BJ (cell line): ENCODE measurements around the gene SDHAF1. TPM values are rescaled to one million over a fixed set of nuclear protein-coding genes. Genes with fewer than 3 reads are reported as not detected.

Source experiments
- CTCF ChIA-PET: fragments of 350-600 bp; formaldehyde crosslinking; extraction: SDS; loops from one replicate; lab custom pipeline; 2021; ENCODE audit warnings: antibody characterized with exemption, inconsistent platforms; lab: Yijun Ruan, JAX
- POLR2A ChIA-PET: fragments of 300-600 bp; sonication (Branson Sonifier 250); formaldehyde crosslinking; extraction: SDS; loops from one replicate; lab custom pipeline; 2021; ENCODE audit warnings: antibody characterized with exemption; lab: Charles Lee
- DNase-seq: peaks from one replicate; pipeline ENCODE4 v3.0.0-alpha.2; 2011; ENCODE audit warnings: low read depth
- H3K27me3 ChIP-seq: 2 replicates; pipeline ENCODE4 v1.6.0; 2011; ENCODE audit warnings: low read length; ENCODE audit not compliant: control insufficient read depth, insufficient read depth
- H3K36me3 ChIP-seq: 2 replicates; pipeline ENCODE4 v1.5.1; 2011; ENCODE audit warnings: low read length; ENCODE audit not compliant: control insufficient read depth, insufficient read depth
- H3K4me3 ChIP-seq: 2 replicates; pipeline ENCODE4 v1.5.1; 2011; ENCODE audit warnings: low read depth, mild to moderate bottlenecking, control low read depth, low read length
- polyA plus RNA-seq: library from polyadenylated mRNA; depleted of rRNA; stranded (reverse); fragments of >200 nt; gene quantifications from 2 replicates; pipeline ENCODE4 v1.2.3, GENCODE V29; 2011; rRNA removed
- small RNA-seq: library from RNA; depleted of rRNA; stranded (forward); fragments of <200 nt; gene quantifications from one replicate; pipeline ENCODE3, GENCODE V24; 2012; ENCODE audit warnings: low replicate concordance, low read depth; ENCODE audit not compliant: insufficient read length
- TF ChIP-seq, protein P1 (sequence below): IDR thresholded peaks from 2 replicates; pipeline ENCODE4 v1.5.1; 2011; ENCODE audit warnings: low read depth, mild to moderate bottlenecking, control low read depth, inconsistent platforms, low read length, moderate library complexity; ENCODE audit not compliant: insufficient read depth

SDHAF1 gene
- polyA plus RNA-seq, 1 experiment = 14.5 TPM

DNA sequence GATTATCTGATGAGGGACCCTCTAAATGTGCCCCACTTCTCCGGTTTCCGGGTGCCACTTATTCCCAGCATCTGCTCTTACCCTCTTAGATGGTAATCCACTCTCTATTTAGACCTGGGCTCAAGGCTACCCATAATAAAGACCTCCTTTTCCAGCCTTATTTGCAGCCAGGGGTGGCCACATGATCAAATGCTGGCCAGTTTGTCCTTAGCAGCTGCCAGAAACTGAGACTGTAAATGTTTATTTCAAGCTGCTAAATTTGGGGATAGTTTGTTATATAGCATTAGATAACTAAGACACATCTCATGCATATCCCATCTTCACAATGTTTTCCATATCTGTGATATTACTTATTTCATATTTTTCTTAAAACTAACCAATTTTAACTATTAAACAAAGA lies 49.0 kb downstream of the SDHAF1 start:
- ChIA-PET CTCF (interaction anchor here (1.1 kb wide), 1 partner anchor 84 kb away, joined by 3 read pairs; no protein-coding TSS in a partner anchor), POLR2A (no interaction called here)
- no peak for DNase-seq
- Histone ChIP-seq H3K4me3 (no peak overlapping the region), H3K27me3 (no peaks in the 10 kb centered on the region), H3K36me3 (no peaks in the 10 kb centered on the region; the same call in 1 of the 2 replicates)
- TF ChIP-seq, protein P1, sequence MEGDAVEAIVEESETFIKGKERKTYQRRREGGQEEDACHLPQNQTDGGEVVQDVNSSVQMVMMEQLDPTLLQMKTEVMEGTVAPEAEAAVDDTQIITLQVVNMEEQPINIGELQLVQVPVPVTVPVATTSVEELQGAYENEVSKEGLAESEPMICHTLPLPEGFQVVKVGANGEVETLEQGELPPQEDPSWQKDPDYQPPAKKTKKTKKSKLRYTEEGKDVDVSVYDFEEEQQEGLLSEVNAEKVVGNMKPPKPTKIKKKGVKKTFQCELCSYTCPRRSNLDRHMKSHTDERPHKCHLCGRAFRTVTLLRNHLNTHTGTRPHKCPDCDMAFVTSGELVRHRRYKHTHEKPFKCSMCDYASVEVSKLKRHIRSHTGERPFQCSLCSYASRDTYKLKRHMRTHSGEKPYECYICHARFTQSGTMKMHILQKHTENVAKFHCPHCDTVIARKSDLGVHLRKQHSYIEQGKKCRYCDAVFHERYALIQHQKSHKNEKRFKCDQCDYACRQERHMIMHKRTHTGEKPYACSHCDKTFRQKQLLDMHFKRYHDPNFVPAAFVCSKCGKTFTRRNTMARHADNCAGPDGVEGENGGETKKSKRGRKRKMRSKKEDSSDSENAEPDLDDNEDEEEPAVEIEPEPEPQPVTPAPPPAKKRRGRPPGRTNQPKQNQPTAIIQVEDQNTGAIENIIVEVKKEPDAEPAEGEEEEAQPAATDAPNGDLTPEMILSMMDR = no peak

Small RNA genes lying within 50 kb of the gene (small RNA-seq; reads per million reads assigned to genes)
- not detected for gene AF038458.1

Other genes with a start within 250 kb of the SDHAF1 start
- 18.3 and 20.3 TPM in 2 replicates for gene U2AF1L4, start 249.8 kb upstream of the SDHAF1 start, polyA plus RNA-seq
- 65.4 and 76.2 TPM in 2 replicates for gene PSENEN, start 249.5 kb upstream of the SDHAF1 start, polyA plus RNA-seq
- gene LIN37, start 246.6 kb upstream of the SDHAF1 start, polyA plus RNA-seq = 8.9 and 15.0 TPM in 2 replicates
- 21.0 and 27.2 TPM in 2 replicates for gene HSPB6, start 238.2 kb upstream of the SDHAF1 start, polyA plus RNA-seq
- gene PROSER3, start 237.0 kb upstream of the SDHAF1 start, polyA plus RNA-seq = 6.9 and 9.4 TPM in 2 replicates
- 1.1 and 3.6 TPM in 2 replicates for gene ARHGAP33, start 219.6 kb upstream of the SDHAF1 start, polyA plus RNA-seq
- gene PRODH2, start 182.3 kb upstream of the SDHAF1 start, polyA plus RNA-seq = not detected in 2 replicates
- gene NPHS1, start 142.7 kb upstream of the SDHAF1 start, polyA plus RNA-seq = not detected in 2 replicates
- gene KIRREL2, start 138.3 kb upstream of the SDHAF1 start, polyA plus RNA-seq = 0.05 TPM in 1 of 2 replicates, not detected in the other
- 6.6 and 11.4 TPM in 2 replicates for gene APLP1, start 126.6 kb upstream of the SDHAF1 start, polyA plus RNA-seq
- 2.9 and 4.9 TPM in 2 replicates for gene NFKBID, start 94.6 kb upstream of the SDHAF1 start, polyA plus RNA-seq
- gene HCST, start 92.7 kb upstream of the SDHAF1 start, polyA plus RNA-seq = 0.74 and 1.2 TPM in 2 replicates
- not detected in 2 replicates for gene TYROBP, start 86.9 kb upstream of the SDHAF1 start, polyA plus RNA-seq
- 0.83 and 1.8 TPM in 2 replicates for gene LRFN3, start 58.8 kb upstream of the SDHAF1 start, polyA plus RNA-seq
- 0.16 and 0.20 TPM in 2 replicates for gene SYNE4, start 13.6 kb downstream of the SDHAF1 start, polyA plus RNA-seq
- gene ALKBH6, start 19.0 kb downstream of the SDHAF1 start, polyA plus RNA-seq = 17.5 and 19.5 TPM in 2 replicates
- gene CLIP3, start 37.7 kb downstream of the SDHAF1 start, polyA plus RNA-seq = 14.7 and 23.9 TPM in 2 replicates
- gene THAP8, start 59.1 kb downstream of the SDHAF1 start, polyA plus RNA-seq = 8.2 and 11.0 TPM in 2 replicates
- 2.1 and 5.3 TPM in 2 replicates for gene WDR62, start 59.7 kb downstream of the SDHAF1 start, polyA plus RNA-seq
- not detected in 2 replicates for gene OVOL3, start 116.0 kb downstream of the SDHAF1 start, polyA plus RNA-seq
- gene POLR2I, start 119.7 kb downstream of the SDHAF1 start, polyA plus RNA-seq = 67.1 and 94.0 TPM in 2 replicates
- gene TBCB, start 120.3 kb downstream of the SDHAF1 start, polyA plus RNA-seq = 226 and 251 TPM in 2 replicates
- gene CAPNS1, start 144.9 kb downstream of the SDHAF1 start, polyA plus RNA-seq = 929 and 1,299 TPM in 2 replicates
- 193 and 569 TPM in 2 replicates for gene COX7A1, start 157.3 kb downstream of the SDHAF1 start, polyA plus RNA-seq
- 2.2 and 2.7 TPM in 2 replicates for gene ZNF565, start 219.5 kb downstream of the SDHAF1 start, polyA plus RNA-seq
- 24.3 and 54.1 TPM in 2 replicates for gene ZNF146, start 219.9 kb downstream of the SDHAF1 start, polyA plus RNA-seq